ENCODE data around the gene SLC30A3.
"Not testable (repeated sequence)": the region's sequence is repeated elsewhere in the genome, so short reads cannot be mapped to it uniquely, and the experiment has no call there.

Gene SLC30A3

GRCh38 chr2:27262379-27263286 lies at the start of gene SLC30A3:
Gene SLC30A3, minus strand, starts transcription at chr2:27263047. Its CDS starts 141 bp downstream, at chr2:27262906.
- peak; percentile 97 for DNase-seq

- DNase-seq, result no peak
These were observed 49.3 kb upstream of the SLC30A3 start for GRCh38 chr2:27312152-27312551.

- DNase-seq, result no peak
These were observed 46.8 kb upstream of the SLC30A3 start for GRCh38 chr2:27309651-27310050.

GRCh38 chr2:27308359-27308881 lies 45.6 kb upstream of the SLC30A3 start, which contains the start of gene UCN:
Gene UCN, minus strand, starts transcription at chr2:27308445. Its CDS starts 550 bp downstream, at chr2:27307895.
- DNase-seq, result no peak

- DNase-seq, result no peak
These were observed 44.9 kb upstream of the SLC30A3 start for GRCh38 chr2:27307545-27308358.

GRCh38 chr2:27307287-27307544 lies 44.4 kb upstream of the SLC30A3 start:
- DNase-seq, result no peak

GRCh38 chr2:27306573-27307286 lies 43.9 kb upstream of the SLC30A3 start:
- DNase-seq, result no peak

- no peak for DNase-seq
These were observed 43.3 kb upstream of the SLC30A3 start for GRCh38 chr2:27306136-27306535.

- no peak for DNase-seq
These were observed 42.7 kb upstream of the SLC30A3 start for GRCh38 chr2:27305516-27305915.

GRCh38 chr2:27304488-27305240 lies 41.8 kb upstream of the SLC30A3 start:
- DNase-seq, result no peak

- peak; percentile 67 for DNase-seq
These were observed 40.5 kb upstream of the SLC30A3 start for GRCh38 chr2:27303093-27304025.

- DNase-seq, result not testable (repeated sequence)
These were observed 37.8 kb upstream of the SLC30A3 start for GRCh38 chr2:27300606-27301005.

GRCh38 chr2:27298391-27299080 lies 35.7 kb upstream of the SLC30A3 start:
- no peak for DNase-seq

GRCh38 chr2:27297195-27297594 lies 34.3 kb upstream of the SLC30A3 start:
- DNase-seq, result no peak

GRCh38 chr2:27296481-27296880 lies 33.6 kb upstream of the SLC30A3 start:
- no peak for DNase-seq

GRCh38 chr2:27294928-27295327 lies 32.1 kb upstream of the SLC30A3 start:
- DNase-seq, result no peak

GRCh38 chr2:27291865-27292264 lies 29.0 kb upstream of the SLC30A3 start:
- DNase-seq, result no peak

GRCh38 chr2:27290549-27290948 lies 27.7 kb upstream of the SLC30A3 start:
- DNase-seq, result no peak

- no peak for DNase-seq
These were observed 25.8 kb upstream of the SLC30A3 start for GRCh38 chr2:27288610-27289009.

GRCh38 chr2:27285481-27285880 lies 22.6 kb upstream of the SLC30A3 start:
- no peak for DNase-seq

GRCh38 chr2:27284996-27285395 lies 22.1 kb upstream of the SLC30A3 start:
- DNase-seq, result no peak
